Inferior parietal cortex (tissue), 1 donor: ENCODE results near the gene MDGA2.
"Not testable (repeated sequence)": the region's sequence is repeated elsewhere in the genome, so short reads cannot be mapped to it uniquely, and the experiment has no call there.

Experiments used
- DNase-seq: peaks from one replicate; pipeline ENCODE4 v3.0.0-alpha.2; 2016; ENCODE audit errors: extremely low spot score

The MDGA2 gene

DNA sequence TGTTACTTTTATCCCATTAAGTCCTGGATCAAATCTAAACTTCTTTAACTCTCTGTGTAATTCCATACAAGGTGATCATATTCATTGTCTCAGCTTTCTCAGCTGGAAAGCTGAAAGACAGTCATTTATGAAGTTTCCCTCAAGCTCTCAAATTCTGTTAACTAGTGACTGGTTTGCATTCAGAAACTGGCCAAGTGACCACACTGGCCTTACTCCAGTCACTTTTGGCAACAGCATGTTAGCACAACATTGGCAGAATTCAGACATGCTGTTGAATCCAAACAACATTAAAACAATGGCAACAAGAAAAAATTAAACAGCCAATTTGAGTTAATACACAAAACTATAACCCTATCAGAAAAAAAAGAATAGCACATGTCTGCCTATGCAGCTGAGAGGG lies 343.3 kb downstream of the MDGA2 start:
- no peak for DNase-seq

DNA sequence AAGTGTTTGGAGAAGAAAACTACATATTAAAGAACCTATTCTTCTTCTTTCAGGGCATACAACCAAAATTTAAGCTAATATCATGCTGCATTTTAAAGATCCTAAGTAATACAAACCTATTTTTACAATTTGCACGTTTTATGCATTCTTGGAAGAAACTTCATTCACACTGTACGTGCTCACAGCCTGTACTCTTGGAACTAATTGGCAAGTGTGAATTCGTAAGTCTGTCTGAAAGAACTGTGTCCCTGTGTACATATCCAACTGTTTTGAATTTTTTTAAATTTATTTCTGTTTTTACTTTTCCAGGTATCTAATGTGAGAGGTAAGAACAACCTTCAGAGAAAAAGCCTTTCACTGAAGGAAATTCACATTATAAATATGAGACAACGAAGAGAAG lies 347.0 kb downstream of the MDGA2 start:
- no peak for DNase-seq

DNA sequence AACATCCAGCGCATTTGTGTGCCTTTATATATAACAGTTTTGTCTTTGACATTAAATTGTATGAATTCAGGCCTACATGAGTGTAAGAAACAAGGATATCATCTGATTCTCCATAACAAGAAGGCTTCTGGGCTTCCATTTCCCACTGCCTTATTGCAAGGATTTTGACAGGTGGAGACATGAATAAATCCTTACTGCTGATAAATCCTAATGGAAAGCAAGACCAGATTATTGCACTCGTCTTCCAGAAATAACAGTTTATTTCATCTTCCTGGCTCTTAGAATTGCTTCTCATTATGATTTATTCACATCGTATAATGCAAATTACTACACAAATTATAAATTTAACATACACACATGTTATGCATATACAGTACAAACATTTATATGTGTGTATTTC lies 348.1 kb downstream of the MDGA2 start:
- DNase-seq = no peak

DNA sequence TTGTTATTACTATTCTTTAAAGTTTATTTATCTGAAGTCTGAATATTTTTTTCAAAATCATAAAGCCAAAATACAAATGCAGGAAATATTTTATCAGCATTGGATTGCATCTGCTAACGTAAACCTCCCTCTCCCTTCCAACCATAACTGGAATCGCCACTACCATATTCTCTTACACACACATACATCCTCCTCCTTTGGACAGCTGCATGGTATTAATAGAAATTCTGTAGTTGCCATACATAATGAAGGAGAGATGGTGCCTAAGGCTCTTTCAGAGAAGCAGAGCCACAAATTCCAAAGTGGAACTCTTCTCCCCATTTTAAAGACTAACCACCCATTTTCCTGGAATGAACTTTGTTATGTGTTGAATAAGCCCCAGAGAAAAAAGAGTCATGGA lies 352.7 kb downstream of the MDGA2 start:
- no peak for DNase-seq

DNA sequence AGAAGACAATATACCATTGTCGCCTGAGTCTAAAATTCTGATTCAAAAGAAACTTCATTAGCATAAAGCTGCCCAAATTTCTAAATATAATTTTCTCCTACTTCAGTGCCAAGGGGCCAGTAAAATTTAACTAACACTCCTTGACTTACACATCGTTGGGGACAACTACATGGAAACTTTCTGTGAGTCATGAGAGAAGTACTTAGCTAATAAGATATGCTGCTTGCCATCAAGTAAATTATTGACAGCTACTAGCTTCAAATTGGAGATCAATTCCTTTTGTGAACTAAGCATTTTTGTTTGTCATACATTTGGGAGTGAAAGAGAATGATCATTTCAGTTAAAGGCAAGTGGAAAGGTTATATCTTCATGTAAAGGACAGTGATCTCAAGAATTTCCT lies 373.3 kb downstream of the MDGA2 start:
- no peak for DNase-seq

DNA sequence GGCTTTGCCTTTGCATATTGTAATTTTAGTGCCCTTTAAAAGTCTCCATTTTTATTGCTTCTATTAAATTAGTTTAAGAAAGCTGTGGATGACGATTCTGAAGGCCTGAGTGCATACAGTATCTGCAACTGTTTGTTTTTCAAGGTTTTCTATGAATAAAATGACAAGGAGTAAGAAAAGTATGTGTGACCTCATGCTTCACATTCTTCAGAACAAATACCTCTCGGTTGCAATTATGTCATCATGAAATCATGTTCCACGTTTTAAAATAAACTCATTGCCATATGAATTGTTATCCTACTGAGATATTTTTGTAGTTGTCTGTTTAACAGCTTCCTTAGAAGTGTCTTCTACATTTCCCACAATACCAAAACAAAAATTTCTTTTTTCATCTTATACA lies 374.6 kb downstream of the MDGA2 start:
- no peak for DNase-seq

DNA sequence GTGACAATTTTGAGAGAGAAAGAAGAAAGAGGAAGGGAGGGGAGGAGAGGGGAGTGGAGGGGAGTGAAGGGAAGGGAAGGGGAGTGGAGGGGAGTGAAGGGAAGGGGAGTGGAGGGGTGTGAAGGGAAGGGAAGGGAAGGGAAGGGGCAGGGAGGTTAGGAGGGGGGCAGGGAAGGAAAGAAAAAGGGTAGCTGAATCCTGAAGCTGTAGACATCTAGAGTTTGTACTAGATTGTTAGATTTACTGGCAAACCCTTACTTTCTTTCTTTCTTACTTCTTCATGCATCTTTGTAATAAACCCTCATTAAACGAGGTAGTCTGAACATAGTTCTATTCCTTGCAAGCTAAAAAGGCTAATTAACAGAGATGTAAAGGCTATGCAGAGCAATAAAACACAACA lies 378.0 kb downstream of the MDGA2 start:
- DNase-seq = no peak

DNA sequence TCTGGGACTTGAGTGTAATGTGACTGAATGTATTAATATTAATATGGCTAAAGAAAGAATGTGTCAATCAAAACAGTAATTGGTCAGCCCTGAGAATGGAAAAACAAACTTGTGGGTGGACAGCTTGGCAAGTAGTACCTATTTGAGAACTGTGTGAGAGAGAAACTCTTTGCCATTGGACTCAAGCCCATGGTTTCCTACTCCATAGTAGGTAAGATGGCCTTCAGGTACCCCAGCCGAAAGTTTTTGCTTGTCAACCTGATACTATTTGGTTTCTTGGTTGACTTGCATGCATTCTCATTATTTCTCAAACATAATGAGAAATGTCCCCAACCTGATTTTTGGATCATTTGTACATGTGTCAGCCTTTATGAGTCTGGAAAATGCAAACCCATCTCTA lies 391.1 kb downstream of the MDGA2 start:
- DNase-seq = no peak

DNA sequence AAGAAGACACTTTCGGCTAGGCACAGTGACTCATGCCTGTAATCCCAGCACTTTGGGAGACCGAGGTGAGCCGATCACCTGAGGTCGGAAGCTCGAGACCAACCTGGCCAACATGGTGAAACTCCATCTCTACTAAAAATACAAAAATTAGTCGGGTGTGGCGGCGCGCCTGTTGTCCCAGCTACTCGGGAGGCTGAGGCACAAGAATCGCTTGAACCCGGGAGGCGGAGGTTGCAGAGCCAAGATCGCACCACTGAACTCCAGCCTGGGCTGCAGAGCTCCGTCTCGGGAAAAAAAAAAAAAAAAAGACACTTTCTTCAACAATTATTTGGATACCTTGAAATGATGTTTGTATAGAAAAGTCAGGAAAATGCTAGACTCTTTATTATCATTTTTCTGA lies 393.6 kb downstream of the MDGA2 start:
- DNase-seq = not testable (repeated sequence)

DNA sequence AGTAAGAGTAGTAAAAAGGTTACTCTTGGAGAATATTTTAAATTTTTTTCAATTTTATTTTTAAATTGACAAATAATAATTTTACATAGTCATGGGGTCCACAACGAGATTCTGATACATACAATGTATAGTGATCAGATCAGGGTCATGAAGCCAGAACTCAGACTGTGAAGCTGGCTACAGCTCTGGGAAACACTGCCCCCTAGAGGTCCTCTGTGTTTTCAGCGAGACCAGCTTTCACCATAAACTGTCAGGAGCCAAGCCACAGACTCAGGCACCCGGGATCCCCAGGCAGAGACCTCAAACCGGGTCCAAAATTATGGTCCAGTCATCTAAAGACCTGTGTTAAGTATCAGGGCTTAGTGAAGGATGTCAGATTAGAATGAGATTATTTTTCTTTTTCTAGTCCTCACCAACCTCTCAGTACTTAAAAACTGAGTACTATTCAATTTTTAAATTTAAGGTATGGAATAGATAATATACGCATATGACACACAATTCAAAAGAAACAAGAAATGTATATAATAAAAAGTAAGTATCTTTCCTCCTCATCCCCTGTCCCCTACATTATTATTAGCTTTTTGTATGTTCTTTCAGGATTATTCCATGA lies 397.1 kb downstream of the MDGA2 start:
- DNase-seq = peak; percentile 69

DNA sequence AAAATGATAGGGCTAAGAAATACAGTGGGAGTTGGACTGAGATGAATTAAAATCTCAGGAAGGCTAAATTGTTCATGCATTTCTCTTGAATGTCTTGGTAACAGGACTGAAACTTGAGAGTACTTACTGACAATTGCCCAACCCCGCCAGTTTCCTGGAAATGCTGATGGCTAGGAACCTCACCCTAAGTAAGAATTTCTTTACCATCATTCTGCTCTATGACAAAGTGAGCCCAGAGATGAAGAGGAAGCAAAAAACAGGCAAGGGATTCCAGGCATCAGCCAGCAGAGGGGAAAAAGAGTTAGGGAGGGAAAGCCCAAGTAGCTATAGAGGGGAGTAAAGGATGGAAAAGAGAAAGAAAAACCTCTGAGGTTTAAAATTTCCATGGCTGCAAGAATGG lies 397.7 kb downstream of the MDGA2 start:
- no peak for DNase-seq

DNA sequence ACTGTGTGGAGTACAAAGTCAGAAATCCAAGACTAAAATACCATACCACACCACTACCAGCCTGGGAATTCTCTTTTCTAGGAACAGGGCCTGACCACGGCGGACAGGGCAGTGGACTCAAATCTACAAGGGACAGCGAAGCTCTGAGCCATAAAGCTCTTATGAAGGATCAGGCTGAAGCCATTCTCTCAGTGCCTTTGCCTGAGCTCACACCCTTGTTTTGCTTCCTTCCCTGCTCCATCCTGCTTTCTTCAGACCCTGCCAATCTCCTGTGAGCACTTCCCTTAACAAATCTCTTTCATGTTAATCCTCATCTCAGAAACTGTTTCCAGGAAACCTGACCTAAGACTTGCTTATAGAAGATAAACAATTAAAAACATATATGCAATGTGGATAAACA lies 398.5 kb downstream of the MDGA2 start:
- no peak for DNase-seq

DNA sequence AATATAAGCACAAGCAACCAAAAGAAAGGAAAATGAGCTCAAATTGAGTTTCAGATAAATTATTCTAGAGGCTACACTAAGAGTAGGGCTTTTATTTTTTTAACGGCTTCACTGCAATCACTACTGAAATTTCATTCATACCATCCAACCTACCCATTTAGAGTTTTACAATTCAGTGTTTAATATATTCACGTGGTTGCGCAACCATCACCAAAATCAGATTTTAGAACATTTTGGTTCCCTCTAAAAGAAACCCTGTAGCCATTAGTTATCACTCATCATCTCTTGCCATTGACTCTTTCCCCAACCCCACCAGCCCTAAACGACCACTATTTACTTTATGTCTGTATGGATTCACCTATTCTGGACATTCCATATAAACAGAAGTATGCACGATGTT lies 401.5 kb downstream of the MDGA2 start:
- DNase-seq = no peak

DNA sequence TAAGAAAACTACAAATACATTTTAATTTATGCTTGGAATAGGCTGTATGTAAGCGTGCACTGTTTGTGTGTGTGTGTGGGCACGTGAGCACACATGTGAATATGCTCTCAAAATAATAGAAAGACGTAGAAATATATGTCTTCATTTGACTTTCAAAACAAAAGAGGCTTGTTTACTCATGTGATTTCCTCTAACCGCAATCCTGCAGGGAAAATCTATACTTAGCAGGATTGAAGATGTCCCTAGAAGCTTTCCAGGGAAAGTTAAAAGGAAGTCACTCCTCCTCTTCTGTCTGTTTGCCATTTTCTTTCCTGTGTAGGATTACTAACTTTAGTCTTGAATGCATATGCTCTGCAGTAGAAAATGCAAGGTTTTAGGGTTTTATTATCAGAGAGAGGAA lies 404.7 kb downstream of the MDGA2 start:
- no peak for DNase-seq

DNA sequence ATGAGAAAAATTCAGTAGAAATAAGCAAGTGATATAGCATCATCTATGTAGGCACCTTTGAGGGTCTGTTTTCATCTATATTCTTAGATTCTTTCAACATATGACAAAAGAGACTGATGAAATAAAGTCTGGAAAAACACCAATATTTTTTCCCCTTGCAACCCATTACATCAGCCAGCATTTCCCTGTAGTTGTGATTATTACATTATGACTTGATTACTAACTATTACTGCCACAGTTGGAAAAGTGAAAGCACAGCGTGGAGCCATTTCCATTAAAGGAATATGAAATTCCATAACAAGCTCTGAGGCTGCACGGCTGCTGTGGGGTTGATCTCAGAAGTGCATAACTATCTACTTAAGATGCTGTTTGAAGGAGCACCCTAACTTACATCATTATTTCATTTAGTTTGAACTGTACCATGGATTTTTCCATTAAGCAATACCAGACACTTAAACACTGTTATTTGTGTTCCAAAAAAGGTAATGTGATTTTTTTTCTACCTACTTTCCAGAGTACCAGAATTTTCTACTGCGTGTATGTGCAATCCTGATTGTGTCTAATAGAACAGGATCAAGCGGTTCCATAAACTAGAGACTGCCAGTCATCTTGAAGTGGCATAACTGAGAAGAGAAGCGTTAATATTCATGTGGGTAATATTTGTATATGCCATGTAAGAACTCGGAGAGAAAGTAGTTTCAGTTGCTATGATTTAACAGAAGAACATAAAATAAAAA lies 405.5 kb downstream of the MDGA2 start:
- no peak for DNase-seq

DNA sequence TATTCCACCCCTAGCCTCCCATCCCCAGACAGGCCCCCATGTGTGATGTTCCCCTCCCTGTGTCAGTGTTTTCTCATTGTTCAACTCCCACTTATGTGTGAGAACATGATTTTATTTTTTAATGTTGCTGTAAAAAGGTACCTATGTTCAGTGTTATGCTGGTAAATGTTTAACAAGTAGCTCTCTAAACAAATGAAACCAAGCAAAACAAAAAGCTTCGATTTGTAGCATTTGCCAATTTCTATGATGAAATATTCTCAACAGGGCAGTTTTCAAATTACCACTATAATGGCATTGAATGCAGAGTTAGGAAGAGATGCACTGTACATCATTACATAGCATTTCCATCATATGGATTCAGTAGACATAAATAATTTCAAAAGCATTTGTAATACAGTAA lies 410.6 kb downstream of the MDGA2 start:
- DNase-seq = no peak

DNA sequence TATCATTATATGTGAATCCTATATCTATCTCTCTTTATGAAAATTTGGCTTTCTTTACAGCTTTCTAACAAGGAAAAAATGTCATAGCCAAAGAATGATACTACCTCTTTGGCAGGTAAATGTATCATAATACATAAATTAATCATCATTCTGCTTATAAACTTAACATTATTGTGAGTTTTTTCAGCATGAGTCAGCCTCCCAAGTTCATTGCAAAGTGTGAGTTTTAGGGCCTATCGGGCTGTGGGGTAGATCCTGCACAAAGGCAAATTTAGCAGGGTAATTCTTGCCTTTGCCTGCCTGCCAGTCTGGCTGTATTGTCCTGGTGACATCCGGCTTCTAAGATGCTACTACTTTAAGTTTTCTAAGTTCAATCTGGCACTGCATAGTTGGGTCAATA lies 412.6 kb downstream of the MDGA2 start:
- DNase-seq = no peak

DNA sequence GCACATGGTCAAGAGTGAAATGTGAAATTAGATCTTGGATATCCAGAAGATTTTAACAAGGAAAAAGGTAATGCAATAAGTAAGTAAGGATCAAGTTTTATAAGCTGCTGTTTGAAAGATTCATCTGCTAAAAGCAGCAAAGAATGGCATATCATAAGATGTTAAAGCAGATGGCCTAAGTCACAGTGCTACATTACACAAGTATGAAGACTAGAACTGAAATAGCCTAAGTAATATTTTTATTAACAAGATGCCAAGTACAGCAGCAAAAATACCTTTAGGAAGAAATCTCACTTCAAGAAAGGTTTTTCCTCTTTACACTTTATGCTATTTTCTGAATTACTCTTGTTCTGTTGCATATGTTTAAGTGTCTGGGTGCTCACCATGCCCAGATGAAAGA lies 414.1 kb downstream of the MDGA2 start:
- DNase-seq = no peak

DNA sequence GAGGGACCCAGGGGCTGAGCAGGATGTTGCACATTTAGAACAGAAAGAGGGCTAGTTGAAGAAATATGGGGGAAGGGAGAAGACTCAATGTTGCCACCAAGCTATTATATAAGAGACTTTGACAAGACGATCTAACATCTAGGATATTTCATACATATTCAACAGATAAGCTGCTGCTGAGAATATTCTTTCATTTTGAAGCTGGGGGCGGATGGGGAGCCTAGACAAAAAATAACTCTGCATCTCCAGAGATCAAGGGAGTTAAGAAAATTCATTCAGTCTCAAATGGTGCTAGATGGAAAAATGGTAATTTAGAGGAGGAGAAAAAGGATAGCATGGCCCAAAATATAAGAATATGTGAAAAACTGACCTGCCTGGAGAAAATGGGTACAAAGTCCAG lies 415.6 kb downstream of the MDGA2 start:
- no peak for DNase-seq

DNA sequence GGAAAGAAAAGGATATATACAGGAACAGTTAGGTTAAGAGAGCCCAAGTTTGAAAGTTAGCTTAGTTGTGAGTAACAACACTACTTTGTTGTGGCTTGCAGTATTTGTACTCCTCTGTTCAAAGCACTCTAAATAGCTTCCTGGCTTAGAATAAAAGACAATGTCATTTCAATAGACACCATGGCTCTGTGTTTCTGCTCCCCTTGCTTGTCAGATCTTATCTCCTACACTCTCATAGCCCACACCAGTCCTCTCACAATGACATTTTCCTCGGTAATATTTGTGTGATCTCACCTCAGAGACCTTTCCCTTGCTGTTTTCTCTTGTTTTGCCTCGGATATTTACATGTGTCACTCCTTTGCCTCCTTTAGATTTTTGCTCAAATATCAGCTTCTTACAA lies 418.4 kb downstream of the MDGA2 start:
- no peak for DNase-seq

DNA sequence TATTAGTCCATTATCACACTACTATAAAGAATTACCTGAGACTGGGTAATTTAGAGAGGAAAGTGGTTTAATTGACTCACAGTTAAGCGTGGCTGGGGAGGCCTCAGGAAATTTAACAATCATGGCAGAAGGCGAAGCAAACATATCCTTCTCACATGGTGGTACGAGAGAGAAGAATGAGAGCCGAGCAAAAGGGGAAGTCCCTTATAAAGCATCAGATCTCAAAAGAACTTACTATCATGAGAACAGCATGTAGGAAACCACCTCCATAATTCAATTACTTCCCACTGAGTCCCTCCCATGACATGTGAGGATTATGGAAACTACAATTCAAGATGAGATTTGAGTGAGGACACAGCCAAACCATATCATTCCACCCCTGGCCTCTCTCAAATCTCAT lies 422.6 kb downstream of the MDGA2 start:
- no peak for DNase-seq

DNA sequence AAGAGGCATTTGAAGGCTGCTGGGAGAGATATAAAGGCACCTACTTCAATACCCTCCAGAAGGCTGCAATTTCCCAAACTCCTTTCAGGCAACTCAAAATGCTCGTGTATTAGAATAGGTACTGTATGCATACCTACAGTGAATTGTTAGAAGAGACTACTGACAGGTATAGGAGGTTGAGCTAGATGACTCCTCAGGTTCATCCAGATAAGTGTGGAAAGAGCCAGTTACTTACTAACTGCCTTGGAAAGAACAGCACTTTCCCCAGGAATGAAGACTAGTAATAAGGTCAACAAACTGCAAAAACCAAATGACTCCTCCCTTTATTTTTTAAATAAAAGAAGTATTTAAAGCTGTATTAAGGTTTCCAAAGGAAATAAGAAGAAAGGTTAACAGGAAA lies 429.0 kb downstream of the MDGA2 start:
- no peak for DNase-seq

DNA sequence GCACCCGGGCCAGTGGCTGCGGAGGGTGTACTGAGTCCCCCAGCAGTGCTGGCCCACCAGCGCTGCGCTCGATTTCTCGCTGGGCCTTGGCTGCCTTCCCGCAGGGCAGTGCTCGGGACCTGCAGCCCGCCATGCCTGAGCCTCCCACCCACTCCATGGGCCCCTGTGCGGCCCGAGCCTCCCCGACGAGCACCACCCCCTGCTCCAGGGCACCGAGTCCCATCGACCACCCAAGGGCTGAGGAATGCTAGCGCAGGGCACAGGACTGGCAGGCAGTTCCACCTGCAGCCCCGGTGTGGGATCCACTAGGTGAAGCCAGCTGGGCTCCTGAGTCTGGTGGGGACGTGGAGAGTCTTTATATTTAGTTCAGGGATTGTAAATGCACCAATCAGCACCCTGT lies 432.8 kb downstream of the MDGA2 start:
- DNase-seq = not testable (repeated sequence)
